HG02642 (cell line): Measurements from ENCODE around the gene EXO1.
A peak's percentile ranks its signal among the peaks of the same experiment; 100 is the strongest.
"Not testable (repeated sequence)": the region's sequence is repeated elsewhere in the genome, so short reads cannot be mapped to it uniquely, and the experiment has no call there.

Source experiments
- ATAC-seq: cut with Tn5 transposase; IDR thresholded peaks from one replicate; pipeline ENCODE4 v1.9.1; 2021; ENCODE audit warnings: mild to moderate bottlenecking; ENCODE audit not compliant: unreplicated experiment, poor library complexity

Gene EXO1

DNA sequence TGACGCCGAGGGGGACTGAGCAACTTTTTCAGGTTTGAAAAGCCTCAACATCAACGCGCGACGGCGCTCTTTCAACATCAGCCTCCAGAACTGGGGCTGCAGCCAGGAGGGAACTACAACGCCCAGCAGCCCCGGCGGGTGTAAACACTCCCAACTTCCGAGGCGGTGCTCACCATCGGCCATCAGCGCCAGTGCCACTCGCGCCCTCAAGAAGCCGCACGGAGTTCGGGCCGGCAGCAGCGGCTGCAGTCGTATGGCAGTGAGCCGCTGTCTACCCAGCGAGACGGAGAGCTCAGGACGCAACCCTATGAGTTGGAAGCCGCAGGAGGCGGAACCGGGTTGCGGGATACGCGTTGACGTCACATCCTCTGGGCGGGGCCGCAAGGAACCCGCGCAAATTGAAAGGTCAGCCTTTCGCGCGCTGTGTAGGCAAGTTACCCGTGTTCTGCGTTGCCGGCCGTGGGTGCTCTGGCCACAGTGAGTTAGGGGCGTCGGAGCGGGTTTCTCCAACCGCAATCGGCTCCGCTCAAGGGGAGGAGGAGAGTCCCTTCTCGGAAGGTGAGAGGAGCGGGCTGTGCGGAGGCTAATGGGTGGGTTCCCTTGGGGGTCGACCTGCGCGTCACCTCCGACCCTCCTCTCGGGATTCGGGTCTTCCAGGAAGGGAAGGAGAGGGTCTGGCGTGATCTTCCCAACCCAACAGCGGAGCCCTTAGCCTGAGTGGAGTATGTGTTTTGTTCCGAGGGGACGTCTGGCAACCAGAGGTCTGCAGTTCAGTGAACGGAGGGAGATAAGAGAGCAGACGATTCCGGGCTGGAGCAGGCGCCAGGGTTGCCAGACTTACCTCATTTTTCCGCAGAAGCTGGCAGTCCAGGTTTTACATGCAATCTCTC lies at the start of gene EXO1:
TSS of gene EXO1 (plus strand) at position 409 of the 890 bp plus-strand sequence. CDS start 2,222 bp downstream, outside the sequence.
- peak; percentile 98 for ATAC-seq

DNA sequence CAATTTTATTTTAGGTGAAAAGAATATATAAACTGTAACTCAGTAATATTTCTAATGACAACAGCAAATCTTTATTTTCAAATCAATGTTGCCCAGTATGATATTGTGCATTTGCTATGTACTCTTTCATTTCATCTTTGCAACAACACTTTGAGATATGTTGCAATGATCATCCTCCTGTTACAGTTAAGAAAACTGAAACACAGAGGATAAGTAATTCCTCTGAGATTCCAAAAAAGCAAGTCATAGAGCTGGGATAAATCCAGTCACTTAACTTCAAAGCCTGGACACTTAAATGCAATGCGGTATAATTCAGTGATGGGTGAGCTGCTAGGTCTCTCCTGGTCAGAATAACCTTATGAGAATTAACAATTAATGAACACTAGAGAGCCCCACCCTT lies 48.6 kb upstream of the EXO1 start:
- ATAC-seq, result no peak

DNA sequence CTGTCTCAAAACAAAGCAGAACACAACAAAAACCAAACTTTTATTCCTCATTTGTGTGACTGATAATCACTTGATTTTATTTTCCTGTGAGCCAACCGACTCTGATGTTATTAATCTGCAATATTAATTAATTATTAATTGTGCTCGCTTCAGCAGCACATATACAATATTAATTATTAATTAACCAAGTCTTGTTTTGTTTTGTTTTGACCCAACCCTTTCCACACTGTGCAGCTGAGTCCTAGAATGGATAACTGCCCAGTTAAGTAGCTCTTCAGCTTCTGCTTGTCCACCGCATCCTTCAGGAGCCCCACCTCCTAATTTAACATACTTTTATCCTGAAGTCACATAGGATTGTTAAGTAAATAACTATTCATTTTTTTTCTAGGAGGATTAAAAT lies 47.4 kb upstream of the EXO1 start:
- ATAC-seq, result no peak

DNA sequence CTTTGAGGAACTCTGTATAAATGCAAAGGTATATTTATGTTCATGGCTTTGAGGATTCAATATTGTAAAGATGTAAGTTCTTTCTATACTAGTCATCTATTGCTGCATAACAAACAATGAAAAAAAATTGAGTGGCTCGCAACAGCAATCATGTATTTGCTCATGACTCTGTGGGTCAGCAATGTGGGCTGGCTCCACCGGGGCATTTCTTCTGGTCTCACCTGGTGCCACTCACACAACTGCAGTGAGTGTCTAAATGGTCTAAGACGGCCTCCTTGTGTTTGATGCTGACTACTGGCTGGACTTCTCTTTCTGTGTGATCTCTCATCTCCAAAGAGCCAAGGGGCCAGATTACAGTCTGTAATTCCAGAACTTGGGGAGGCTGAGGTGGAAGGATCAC lies 45.1 kb upstream of the EXO1 start:
- no peak for ATAC-seq

DNA sequence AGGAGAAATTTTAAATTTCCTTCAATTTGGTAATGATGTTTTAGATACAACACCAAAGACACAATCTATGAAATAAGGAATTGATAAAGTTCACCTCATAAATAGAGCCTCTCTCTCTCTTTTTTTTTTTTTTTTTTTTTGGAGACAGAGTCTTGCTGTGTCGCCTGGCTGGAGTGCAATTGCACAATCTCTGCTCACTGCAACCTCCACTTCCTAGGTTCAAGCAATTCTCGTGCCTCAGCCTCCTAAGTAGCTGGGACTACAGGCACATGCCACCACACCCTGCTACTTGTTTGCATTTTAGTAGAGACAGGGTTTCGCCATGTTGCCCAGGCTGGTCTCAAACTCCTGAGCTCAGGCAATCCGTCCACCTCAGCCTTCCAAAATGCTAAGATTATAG lies 43.3 kb upstream of the EXO1 start:
- ATAC-seq, result not testable (repeated sequence)

DNA sequence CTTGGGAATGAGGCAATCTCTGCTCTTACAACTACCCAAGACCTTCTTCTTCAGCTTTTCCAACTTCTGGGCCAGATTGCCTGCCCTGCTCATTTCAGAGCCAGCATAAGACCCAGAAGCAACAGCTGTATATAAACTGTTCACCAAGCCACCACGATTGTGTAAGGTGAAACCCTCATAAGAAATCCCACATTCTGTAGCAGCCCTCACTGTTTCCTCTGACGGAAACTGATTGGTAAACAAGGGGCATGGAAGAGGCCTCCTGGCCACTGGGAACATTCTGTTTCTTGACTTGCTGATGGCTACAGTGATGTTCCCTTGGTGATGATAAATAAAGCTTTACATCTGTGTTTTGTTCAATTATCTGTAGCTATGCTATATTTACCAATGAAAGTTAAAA lies 39.7 kb upstream of the EXO1 start:
- no peak for ATAC-seq

DNA sequence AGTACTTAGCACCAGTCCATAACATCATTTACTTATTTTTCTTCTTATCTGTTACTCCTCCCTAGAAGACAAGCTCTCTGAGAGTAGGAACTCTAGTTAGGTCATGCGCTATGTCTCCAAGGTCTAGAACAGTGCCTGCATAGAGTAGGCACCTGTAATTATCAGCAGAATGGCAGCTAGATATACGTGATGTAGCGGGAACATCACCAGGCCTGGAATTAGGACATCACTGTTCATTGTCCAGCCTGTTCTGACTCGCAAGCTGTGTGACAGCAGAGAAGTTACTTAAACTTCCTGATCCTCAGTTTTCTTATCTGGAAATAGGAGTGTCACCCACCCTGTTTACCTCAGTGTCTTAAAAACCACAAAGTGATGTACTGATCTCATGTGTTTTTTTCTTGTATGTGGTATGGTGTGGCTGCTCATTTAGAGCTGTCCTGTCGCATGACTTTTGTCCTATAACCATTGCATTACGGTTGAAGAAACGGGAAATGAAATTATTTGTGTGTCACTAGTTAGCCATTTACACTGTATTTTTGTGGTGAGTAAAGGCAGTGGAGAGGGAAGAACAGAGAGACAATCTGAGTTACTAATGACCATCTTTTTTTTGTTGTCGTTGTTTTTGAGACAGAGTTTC lies 37.1 kb upstream of the EXO1 start:
- ATAC-seq, result peak; percentile 83

DNA sequence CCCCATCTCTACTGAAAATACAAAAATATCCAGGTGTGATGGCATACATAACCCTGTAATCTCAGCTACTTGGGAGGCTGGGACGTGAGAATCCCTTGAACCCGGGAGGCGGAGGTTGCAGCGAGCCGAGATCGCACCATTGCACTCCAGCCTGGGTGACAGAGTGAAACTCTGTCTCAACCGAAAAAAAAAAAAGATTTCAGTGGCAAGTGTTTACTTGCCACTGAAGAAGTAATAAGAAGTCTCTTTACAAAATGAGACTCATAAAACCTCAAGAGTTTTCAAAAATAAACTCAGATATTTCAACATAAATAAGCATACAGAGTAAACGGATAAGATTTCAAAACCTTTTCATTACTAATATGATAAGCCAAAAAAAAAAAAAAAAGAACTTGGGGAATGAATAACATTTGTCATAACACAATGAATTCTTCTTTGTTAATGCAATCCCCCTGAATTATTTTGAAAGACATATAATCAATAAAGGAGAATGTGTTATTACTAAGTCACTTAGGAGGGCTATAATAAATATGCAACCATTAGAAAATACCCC lies 34.2 kb upstream of the EXO1 start:
- no peak for ATAC-seq

DNA sequence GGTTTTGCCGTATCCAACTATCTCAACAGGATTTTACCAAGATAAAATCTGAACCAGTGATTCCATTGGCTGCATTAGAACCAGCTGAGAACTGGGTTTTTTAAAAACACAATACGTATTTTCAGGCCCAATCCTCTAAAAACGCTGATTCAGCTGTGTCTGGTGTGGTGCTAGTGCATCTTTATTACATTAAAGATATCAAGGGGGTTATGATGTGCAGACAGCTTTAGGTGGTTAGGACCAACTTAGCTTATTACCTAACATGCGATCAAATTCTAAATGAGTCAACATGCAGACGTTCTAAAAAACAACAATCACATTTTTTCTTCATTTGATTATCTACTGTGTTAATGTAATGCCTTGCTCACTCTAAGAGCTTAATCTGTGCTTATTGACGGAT lies 32.0 kb upstream of the EXO1 start:
- ATAC-seq, result no peak

DNA sequence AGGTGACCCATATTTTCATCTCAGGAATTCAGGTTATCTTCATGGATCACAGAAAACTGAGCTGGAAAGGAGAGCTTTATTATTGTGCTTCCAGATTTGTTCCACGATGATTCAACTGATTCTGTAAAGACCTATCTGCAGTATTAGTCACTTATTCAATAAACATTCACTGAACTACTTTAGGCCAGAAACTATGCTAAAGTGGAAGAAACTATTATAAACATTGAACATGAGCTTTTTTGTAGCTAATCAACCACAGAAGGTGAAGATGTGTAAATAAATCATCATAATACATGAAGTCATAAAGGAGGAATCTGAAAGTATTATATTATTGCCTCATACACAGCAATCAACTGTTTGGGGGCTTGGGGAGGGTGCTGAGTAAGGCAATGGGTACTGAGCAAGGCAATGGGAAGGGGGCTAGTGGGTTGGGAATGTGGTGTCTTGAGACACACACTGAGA lies 30.6 kb upstream of the EXO1 start:
- no peak for ATAC-seq

DNA sequence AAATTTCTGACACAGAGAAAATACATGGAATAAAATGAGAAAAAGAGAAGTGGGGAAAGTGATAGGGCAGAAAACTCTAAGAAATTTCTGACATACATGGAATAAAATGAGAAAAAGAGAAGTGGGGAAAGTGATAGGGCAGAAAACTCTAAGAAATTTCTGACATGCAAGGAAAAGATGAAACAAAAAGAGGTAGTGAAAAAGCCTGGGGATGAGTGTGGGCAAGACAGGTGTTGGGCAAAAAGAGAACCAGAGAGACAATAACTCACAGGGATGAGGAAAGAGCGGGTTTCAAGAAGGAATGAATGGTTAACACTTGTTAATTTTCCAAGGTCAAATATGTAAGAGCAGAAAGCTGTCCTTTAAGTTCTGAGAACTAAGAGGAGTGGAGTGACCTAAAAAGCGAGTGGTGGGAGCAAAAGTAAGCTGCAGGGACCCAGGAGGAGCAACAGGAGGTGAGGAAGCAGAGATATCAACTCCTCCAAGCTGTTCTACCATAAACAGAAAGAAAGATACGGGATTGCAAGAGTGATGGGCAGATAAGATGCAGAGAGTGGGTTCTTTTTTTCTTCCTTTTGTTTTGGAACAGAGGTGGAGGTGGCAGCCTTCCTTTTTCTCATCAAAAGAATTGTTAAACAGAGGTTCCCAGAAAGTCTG lies 29.9 kb upstream of the EXO1 start:
- ATAC-seq, result no peak

DNA sequence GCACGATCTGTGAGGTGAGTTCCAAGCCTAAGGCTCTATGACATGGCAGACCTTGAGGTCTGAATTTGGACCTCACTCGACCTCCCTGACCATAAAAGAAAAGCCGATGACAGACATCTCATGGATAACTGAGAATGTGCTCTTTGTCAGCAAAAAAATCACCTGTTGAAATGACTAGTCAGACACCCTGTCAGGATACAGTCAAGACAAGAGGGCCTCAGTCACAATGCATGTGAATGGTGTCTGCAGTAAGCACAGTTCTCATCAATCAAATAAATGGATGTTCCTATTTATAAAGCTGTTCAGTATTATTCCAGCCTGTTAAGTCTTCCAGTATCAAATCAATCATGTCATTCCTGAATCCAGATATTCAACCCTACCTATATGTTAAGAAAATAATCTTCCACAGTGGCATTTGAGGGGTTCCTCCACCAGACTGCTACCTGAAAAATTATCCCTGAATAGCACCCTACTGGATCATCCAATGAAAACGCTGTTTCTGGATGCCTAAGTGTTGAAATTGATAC lies 28.6 kb upstream of the EXO1 start:
- no peak for ATAC-seq

DNA sequence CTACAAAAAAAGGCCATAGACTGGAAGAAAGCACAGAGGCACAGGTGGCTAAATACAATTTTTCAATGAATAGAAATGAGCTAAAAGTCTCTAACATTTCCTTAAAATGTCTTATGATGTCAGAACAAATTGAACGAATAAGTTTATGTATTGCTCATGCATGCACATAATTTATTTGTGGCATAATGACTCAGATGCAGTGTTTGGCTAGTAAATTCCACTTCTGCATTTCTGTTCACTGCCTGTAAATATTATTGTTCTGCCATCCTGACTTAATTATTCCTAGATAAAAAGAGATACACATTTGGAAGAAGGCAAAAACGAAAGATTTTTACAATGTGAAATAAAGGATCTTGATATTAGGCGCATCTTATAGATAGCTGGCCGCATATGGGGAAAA lies 26.6 kb upstream of the EXO1 start:
- no peak for ATAC-seq

DNA sequence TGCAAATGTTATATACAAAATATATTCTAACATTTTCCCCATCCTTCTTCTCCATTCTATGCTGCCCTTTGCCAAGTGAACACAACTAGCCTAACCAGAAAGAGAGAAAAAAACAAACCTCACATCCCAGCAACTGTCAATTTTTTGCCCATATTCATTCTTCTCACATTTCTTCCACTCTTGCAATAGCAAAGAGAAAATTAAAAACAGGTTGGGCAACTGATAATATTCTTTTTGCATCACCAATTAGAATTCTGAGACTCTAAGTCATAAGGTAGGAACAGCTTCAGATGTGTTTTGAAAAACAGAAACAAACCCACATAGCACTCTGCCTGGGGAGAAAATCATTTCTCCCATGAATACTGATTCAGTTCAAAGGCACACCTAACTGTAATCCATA lies 25.2 kb upstream of the EXO1 start:
- no peak for ATAC-seq

DNA sequence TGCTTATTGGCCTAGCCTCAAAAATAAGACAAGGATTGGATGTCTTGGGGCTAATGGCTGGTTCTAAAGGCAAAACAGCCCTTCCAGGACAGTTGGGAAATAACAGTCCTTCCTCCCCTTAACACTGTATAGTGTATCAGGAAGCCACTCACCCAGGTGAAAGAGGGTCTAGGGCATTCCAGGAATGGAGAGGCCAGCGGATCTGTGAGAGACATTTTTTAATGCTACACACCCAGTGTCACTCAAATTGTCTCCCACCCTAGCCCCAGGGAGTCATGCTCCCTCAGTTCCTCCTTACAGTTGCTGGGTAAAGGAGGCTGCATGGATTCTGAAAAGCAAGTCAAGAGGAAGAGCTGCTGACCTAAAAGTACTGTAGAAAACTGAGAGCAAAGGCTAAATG lies 24.1 kb upstream of the EXO1 start:
- ATAC-seq, result no peak

DNA sequence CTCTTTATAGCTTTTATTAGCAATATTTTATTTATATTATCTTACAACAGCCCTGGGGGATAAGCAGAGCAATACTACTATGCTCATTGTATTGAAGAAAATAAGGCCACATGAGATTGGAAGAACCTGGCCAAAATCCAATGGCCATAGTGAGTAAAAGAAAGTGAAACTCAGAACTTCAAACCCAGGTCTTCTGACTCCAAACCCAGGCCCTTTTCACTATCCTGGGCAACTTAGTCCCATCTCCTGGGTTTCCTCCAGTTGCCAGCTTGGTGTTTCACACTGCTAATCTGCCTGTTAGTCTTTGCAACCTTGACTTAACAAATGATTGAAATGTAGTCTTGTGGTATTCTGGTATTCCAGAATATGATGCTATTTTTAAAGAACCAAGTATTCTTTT lies 22.4 kb upstream of the EXO1 start:
- ATAC-seq, result no peak

DNA sequence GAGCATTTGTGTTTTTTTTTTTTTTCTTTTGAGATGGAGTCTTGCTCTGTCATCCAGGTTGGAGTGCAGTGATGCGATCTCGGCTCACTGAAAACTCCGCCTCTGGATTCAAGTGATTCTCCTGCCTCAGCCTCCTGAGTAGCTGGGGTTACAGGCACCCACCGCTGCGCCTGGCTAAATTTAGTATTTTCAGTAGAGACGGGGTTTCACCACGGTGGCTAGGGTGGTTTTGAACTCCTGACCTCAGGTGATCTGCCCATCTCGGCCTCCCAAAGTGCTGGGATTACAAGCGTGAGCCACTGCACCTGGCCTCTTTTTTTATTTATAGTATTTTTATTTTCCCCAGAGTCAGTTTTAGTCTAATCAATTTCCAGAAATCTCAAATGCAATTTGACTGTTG lies 21.4 kb upstream of the EXO1 start:
- ATAC-seq, result not testable (repeated sequence)

DNA sequence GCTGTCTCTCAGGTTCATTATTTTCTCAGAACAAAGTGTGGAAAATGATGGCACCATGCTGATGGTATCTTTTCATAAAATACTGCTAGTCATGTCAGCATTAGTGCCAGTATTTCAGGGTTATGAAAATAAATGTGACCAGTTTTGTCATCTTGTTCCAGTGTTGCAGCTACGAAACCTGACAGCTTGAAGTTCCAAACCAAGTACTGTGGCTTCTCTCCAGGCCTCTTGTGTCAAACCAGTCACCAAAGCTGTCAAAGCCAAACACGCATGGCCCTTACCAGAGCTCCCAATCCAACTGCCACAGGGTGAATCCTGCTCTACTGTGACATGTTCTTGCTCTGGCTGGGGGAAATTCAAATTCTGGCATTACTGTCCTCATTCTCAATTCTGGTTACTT lies 20.7 kb upstream of the EXO1 start:
- no peak for ATAC-seq

DNA sequence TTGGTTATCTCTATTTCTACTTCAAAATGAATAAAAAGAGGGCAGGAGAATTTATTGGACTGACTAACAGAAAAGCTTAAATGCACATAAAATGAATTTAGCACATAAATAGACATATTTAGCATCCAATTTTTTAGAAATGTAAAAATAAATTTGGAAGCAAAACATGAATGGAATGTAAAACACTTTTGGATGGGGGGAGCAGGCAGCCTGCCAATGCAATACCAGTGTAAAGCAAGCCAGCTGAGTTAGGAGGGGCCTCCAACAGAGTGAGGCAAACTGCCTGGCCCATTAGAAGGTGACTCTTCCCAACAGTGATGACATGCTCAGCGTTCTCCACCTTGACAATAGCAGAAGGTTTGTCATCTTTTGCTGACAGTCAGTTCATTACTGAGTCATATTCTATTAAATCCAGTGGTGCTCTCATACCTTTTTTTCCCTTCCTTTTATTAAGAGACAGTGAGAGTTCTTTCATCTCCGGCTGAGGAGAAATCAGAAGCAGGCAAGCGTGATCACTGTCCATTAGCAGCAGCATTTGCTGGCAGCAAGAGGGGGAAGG lies 19.5 kb upstream of the EXO1 start:
- no peak for ATAC-seq

DNA sequence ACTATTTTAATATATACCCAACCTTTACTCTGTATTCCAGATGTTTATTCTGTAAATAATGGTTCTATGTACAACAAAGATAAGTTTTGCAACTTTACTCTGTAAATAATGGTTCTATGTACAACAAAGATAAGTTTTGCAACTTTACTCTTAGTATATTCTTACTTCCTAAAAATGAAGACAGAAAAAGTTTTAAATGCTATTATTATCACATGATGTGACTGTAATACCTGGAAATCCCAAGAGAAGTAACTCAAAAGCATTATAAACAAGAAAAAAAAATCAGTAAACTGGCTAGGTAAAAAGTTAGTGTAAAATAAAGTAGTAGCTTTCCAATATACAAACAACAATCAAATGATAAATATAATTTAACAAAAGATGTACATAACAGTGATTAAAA lies 18.5 kb upstream of the EXO1 start:
- no peak for ATAC-seq
